ENCODE data around the gene SLC17A9. TPM values are rescaled to one million over a fixed set of nuclear protein-coding genes. Genes with fewer than 3 reads are reported as not detected.

Gene SLC17A9
- total RNA-seq, 1 donor from 2014 or later: 12.0 TPM

GRCh38 chr20:62991863-62992262, 39.4 kb downstream of the SLC17A9 start:
- Histone ChIP-seq H3K27me3 (ENCODE audit: control insufficient read depth, insufficient read depth, low read length) (peaks cover 47% of the 10 kb centered on the region), H3K4me3 (ENCODE audit: low read depth, low read length) (no peak overlapping the region), H3K36me3 (ENCODE audit: control insufficient read depth, insufficient read depth, low read length) (no peaks in the 10 kb centered on the region)
- TF ChIP-seq, protein P1, sequence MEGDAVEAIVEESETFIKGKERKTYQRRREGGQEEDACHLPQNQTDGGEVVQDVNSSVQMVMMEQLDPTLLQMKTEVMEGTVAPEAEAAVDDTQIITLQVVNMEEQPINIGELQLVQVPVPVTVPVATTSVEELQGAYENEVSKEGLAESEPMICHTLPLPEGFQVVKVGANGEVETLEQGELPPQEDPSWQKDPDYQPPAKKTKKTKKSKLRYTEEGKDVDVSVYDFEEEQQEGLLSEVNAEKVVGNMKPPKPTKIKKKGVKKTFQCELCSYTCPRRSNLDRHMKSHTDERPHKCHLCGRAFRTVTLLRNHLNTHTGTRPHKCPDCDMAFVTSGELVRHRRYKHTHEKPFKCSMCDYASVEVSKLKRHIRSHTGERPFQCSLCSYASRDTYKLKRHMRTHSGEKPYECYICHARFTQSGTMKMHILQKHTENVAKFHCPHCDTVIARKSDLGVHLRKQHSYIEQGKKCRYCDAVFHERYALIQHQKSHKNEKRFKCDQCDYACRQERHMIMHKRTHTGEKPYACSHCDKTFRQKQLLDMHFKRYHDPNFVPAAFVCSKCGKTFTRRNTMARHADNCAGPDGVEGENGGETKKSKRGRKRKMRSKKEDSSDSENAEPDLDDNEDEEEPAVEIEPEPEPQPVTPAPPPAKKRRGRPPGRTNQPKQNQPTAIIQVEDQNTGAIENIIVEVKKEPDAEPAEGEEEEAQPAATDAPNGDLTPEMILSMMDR (IDR thresholded peaks at IDR 0.05; ENCODE audit: insufficient read depth, low read length, poor library complexity, severe bottlenecking): no peak
- DNase-seq (ENCODE audit: low read depth): no peak

DNA sequence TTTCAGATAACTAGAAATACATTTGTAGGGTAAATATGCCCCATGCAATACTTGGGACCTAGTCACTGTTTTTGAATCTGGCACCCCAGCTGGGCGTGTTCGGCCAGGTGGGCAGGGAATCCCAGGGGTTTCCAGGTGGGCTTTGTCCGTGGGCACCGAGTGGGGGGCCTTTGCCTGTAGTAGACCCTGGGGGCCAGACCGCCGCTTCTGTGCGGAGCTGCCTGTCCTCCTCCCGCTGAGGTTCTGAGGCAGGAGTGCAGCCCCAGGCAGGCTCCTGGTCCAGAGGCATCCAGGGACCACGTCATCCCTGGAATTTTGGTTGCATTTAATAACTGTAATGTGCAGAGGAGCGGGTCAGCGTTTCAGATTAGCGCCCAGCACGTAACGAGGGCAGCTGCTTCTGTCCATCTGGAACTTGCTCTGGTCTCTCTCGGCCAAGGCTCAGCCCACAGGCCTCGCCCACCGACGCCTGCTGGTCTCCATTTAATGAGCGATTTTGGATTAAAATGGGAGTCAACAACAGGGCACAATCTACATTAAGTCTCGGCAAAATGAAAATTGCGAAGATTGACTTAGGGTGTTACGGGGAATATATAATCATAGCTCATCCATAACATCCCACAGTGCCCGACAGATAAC, 41.5 kb downstream of the SLC17A9 start:
- DNase-seq (ENCODE audit: low read depth): no peak
- Histone ChIP-seq H3K4me3 (ENCODE audit: low read depth, low read length) (no peak overlapping the region), H3K27me3 (ENCODE audit: control insufficient read depth, insufficient read depth, low read length) (peaks cover 53% of the 10 kb centered on the region), H3K36me3 (ENCODE audit: control insufficient read depth, insufficient read depth, low read length) (no peaks in the 10 kb centered on the region)
- TF ChIP-seq, protein P1 (IDR thresholded peaks at IDR 0.05; ENCODE audit: insufficient read depth, low read length, poor library complexity, severe bottlenecking): no peak

- no peak overlapping the region for H3K4me3 ChIP-seq (ENCODE audit: low read depth, low read length)
- H3K36me3 ChIP-seq (ENCODE audit: control insufficient read depth, insufficient read depth, low read length): no peaks in the 10 kb centered on the region
- H3K27me3 ChIP-seq (ENCODE audit: control insufficient read depth, insufficient read depth, low read length): peaks cover 62% of the 10 kb centered on the region
- DNase-seq (ENCODE audit: low read depth): no peak
- TF ChIP-seq, protein P1 (IDR thresholded peaks at IDR 0.05; ENCODE audit: insufficient read depth, low read length, poor library complexity, severe bottlenecking): no peak
Observed at GRCh38 chr20:62994869-62995281, 42.4 kb downstream of the SLC17A9 start.

- Histone ChIP-seq H3K27me3 (ENCODE audit: control insufficient read depth, insufficient read depth, low read length) (peaks cover 64% of the 10 kb centered on the region), H3K36me3 (ENCODE audit: control insufficient read depth, insufficient read depth, low read length) (no peaks in the 10 kb centered on the region), H3K4me3 (ENCODE audit: low read depth, low read length) (no peak overlapping the region)
- TF ChIP-seq, protein P1 (IDR thresholded peaks at IDR 0.05; ENCODE audit: insufficient read depth, low read length, poor library complexity, severe bottlenecking): no peak
- DNase-seq (ENCODE audit: low read depth): no peak
Observed at GRCh38 chr20:62995481-62995880, 43.0 kb downstream of the SLC17A9 start.

DNA sequence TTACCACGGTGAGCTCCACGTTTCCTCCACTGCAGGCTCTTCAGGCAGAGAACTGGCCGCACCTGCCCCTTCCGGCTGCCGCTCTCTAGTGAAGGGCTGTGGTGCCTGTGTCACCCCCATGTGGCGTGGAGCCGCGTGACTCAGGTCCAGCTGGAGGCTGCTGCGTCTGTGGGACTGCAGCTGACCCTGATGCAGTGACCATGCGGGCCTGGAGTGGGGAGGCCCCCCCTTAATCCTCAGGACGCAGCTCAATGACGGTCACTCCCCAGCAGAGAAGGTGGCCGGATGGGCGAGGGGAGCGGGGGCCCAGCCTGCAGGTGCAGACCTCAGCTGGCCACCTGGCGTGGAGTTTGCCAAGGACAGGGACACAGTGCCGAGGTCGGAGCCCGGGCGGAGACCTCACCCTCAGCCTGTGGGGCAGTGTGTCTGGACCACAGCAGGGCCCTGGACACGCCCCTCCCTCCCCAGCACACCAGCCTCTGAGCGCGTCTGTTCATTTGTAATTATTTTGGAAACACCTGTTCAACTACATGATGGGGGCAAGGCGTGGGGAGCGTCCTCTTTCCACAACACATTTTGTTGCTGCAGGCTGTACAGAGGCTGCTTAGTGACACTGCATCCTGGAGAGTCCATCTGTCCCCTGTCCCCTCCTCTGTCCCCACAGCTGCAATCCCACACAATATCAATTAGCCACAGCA, 43.5 kb downstream of the SLC17A9 start:
- no peak overlapping the region for H3K4me3 ChIP-seq (ENCODE audit: low read depth, low read length)
- TF ChIP-seq, protein P1 (IDR thresholded peaks at IDR 0.05; ENCODE audit: insufficient read depth, low read length, poor library complexity, severe bottlenecking): no peak
- DNase-seq (ENCODE audit: low read depth): no peak
- H3K36me3 ChIP-seq (ENCODE audit: control insufficient read depth, insufficient read depth, low read length): no peaks in the 10 kb centered on the region
- peaks cover 67% of the 10 kb centered on the region for H3K27me3 ChIP-seq (ENCODE audit: control insufficient read depth, insufficient read depth, low read length)
